AML-193 (cell line): ENCODE data around the gene TMEM42.
"Not testable (repeated sequence)": the region's sequence is repeated elsewhere in the genome, so short reads cannot be mapped to it uniquely, and the experiment has no call there.

ENCODE experiments used
- DNase-seq, 2 experiments: peaks; one replicate each; lab custom pipeline; 2025; lab: John Stamatoyannopoulos, UW

TMEM42 gene

GRCh38 chr3:44861412-44862225 lies at the start of gene TMEM42:
Gene TMEM42 (plus strand): TSS chr3:44861912. CDS start chr3:44861925, 13 bp downstream.
- peak; percentile 79 for DNase-seq

- DNase-seq: no peak
These were observed 47.0 kb upstream of the TMEM42 start for GRCh38 chr3:44814751-44815150.

- DNase-seq: not testable (repeated sequence)
These were observed 45.4 kb upstream of the TMEM42 start for GRCh38 chr3:44816334-44816733.

GRCh38 chr3:44821206-44821605 lies 40.5 kb upstream of the TMEM42 start:
- DNase-seq: not testable (repeated sequence)

GRCh38 chr3:44825264-44825925 lies 36.3 kb upstream of the TMEM42 start:
- no peak for DNase-seq

GRCh38 chr3:44827196-44827595 lies 34.5 kb upstream of the TMEM42 start:
- DNase-seq: no peak

GRCh38 chr3:44831232-44831631 lies 30.5 kb upstream of the TMEM42 start:
- DNase-seq: no peak

GRCh38 chr3:44832032-44832431 lies 29.7 kb upstream of the TMEM42 start:
- no peak for DNase-seq

GRCh38 chr3:44832965-44833364 lies 28.7 kb upstream of the TMEM42 start:
- no peak for DNase-seq

GRCh38 chr3:44833394-44833793 lies 28.3 kb upstream of the TMEM42 start:
- DNase-seq: no peak

GRCh38 chr3:44835684-44836083 lies 26.0 kb upstream of the TMEM42 start:
- no peak for DNase-seq

GRCh38 chr3:44842376-44842775 lies 19.3 kb upstream of the TMEM42 start:
- DNase-seq: no peak

GRCh38 chr3:44845528-44846520 lies 15.9 kb upstream of the TMEM42 start:
- DNase-seq: no peak

GRCh38 chr3:44848634-44849033 lies 13.1 kb upstream of the TMEM42 start:
- no peak for DNase-seq

- not testable (repeated sequence) for DNase-seq
These were observed 5.0 kb upstream of the TMEM42 start for GRCh38 chr3:44856663-44857062.

GRCh38 chr3:44860117-44860516 lies 1.6 kb upstream of the TMEM42 start:
- no peak for DNase-seq

GRCh38 chr3:44862226-44862637 lies 520 bp downstream of the TMEM42 start:
- DNase-seq: peak; percentile 31 to 57

- DNase-seq: no peak
These were observed 3.7 kb downstream of the TMEM42 start for GRCh38 chr3:44865272-44866035.

- no peak for DNase-seq
These were observed 5.9 kb downstream of the TMEM42 start for GRCh38 chr3:44867421-44868111.

- DNase-seq: no peak
These were observed 8.8 kb downstream of the TMEM42 start for GRCh38 chr3:44870375-44871061.
